Endodermal cell (in vitro differentiated cells): ENCODE data around the gene ATXN7. TPM values are rescaled to one million over a fixed set of nuclear protein-coding genes. Genes with fewer than 3 reads are reported as not detected.
A peak's percentile ranks its signal among the peaks of the same experiment; 100 is the strongest.

Experiments used
- DNase-seq: peaks from one replicate; pipeline ENCODE4 v3.0.0-alpha.2; 2017
- H3K27ac ChIP-seq: 2 replicates; pipeline ENCODE4 v1.5.1; 2013; ENCODE audit warnings: mild to moderate bottlenecking, low read depth, low read length, moderate library complexity
- H3K27me3 ChIP-seq: 2 replicates; pipeline ENCODE4 v1.6.1; 2013; ENCODE audit warnings: mild to moderate bottlenecking, low read length, moderate library complexity; ENCODE audit not compliant: insufficient read depth, control insufficient read depth, poor library complexity, severe bottlenecking
- H3K36me3 ChIP-seq: 2 replicates; pipeline ENCODE4 v1.7.0; 2013; ENCODE audit warnings: mild to moderate bottlenecking, low read length, moderate library complexity; ENCODE audit not compliant: control insufficient read depth, insufficient read depth
- H3K4me1 ChIP-seq: one replicate; pipeline ENCODE4 v1.7.0; 2013; ENCODE audit warnings: low read length; ENCODE audit not compliant: control insufficient read depth, insufficient read depth
- H3K4me3 ChIP-seq: 2 replicates; pipeline ENCODE4 v1.5.1; 2013; ENCODE audit warnings: mild to moderate bottlenecking, low read length, moderate library complexity
- H3K9ac ChIP-seq: 2 replicates; pipeline ENCODE4 v1.6.1; 2013; ENCODE audit warnings: mild to moderate bottlenecking, low read length, moderate library complexity; ENCODE audit not compliant: poor library complexity, severe bottlenecking; ENCODE audit errors: extremely low read depth
- H3K9me3 ChIP-seq: 2 replicates; pipeline ENCODE4 v1.6.1; 2013; ENCODE audit warnings: mild to moderate bottlenecking, low read length, moderate library complexity; ENCODE audit not compliant: control insufficient read depth
- H3K27ac Mint-ChIP-seq: 2 replicates; pipeline ENCODE4 v1.8.0; 2020; ENCODE audit warnings: mixed read lengths
- H3K27me3 Mint-ChIP-seq: 2 replicates; pipeline ENCODE4 v1.8.0; 2021; ENCODE audit warnings: mild to moderate bottlenecking, mixed read lengths; ENCODE audit not compliant: insufficient read depth
- H3K36me3 Mint-ChIP-seq: 2 replicates; pipeline ENCODE4 v1.8.0; 2020; ENCODE audit warnings: low read depth, mixed read lengths
- H3K4me1 Mint-ChIP-seq: 2 replicates; pipeline ENCODE4 v1.8.0; 2020; ENCODE audit warnings: mixed read lengths
- H3K4me3 Mint-ChIP-seq: 2 replicates; pipeline ENCODE4 v1.8.0; 2020; ENCODE audit warnings: mild to moderate bottlenecking, moderate library complexity, mixed read lengths
- H3K9me3 Mint-ChIP-seq: 2 replicates; pipeline ENCODE4 v1.8.0; 2020; ENCODE audit warnings: mild to moderate bottlenecking, mixed read lengths
- CTCF ChIP-seq: fragments of 200-600 bp; sonication (generic); conservative IDR thresholded peaks from 2 replicates; pipeline ENCODE4 v1.5.0; 2021; ENCODE audit warnings: antibody characterized with exemption, mild to moderate bottlenecking
- WGBS, 2 experiments: methylation state at CpG; one replicate each; pipeline versions ENCODE4 v1.1.5 to v1.1.7; 2013; ENCODE audit warnings: missing lambda C conversion rate in 2 of 2, mixed read lengths in 1 of 2; ENCODE audit not compliant: insufficient coverage in 1 of 2, insufficient read length in 1 of 2; 5-methylcytosine and 5-hydroxymethylcytosine counted together
- total RNA-seq, 2 donors: library from RNA; stranded (reverse); fragmentation: NEBNext Ultra II Directional in 1 of 2; extraction: Animal tissue kit (Norgen Biotek cat#: 25700) in 1 of 2; gene quantifications; 2 replicates in 1 of 2; 3 replicates in 1 of 2; pipeline ENCODE4 v1.2.1, GENCODE V29; 2021

Gene ATXN7
- total RNA-seq, 2 donors from 2014 or later: 28.1 to 28.8 TPM

DNA sequence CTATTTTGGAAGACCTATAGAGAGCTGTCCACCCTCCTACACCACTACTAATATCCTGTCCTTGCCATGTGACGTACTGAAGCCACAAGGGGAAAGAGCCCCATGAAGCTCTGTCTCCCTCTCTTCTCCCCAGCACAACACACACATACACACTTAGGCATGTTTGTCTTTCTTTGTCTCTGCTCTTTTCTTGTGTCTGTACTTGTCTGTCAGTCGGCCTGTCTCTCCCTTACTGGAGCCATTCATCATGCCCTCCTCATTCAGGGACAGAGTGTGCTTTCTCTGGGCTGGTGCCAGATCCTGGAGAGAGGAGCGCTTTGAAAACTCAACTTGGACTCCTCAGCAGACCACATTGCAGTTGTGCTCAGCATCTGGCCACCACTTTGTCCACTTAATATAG is 112.1 kb downstream of the ATXN7 start:
- H3K27me3 ChIP-seq: no peaks in the 10 kb centered on the region
- peaks cover 38% of the 10 kb centered on the region for H3K4me1 Mint-ChIP-seq
- DNase-seq: no peak

GRCh38 chr3:63976161-63976871 is 112.6 kb downstream of the ATXN7 start:
- Histone ChIP-seq H3K27ac (peak overlapping the region; percentile 13), H3K27me3 (no peaks in the 10 kb centered on the region), H3K36me3 (peaks cover 44% of the 10 kb centered on the region), H3K4me1 (peaks cover 21% of the 10 kb centered on the region), H3K9ac (no peak overlapping the region), H3K9me3 (no peaks in the 10 kb centered on the region), H3K4me3 (no peak overlapping the region)
- peaks cover 25% of the 10 kb centered on the region for H3K36me3 Mint-ChIP-seq
- H3K4me1 Mint-ChIP-seq: peaks cover 32% of the 10 kb centered on the region
- DNase-seq: no peak
- no peaks in the 10 kb centered on the region for H3K27me3 Mint-ChIP-seq
- H3K27ac Mint-ChIP-seq: no peak overlapping the region
- no peaks in the 10 kb centered on the region for H3K9me3 Mint-ChIP-seq
- 93 to 100% methylated on average over 1 to 4 of the region's 4 CpGs for WGBS, 2 experiments
- no peak for TF ChIP-seq CTCF
- no peak overlapping the region for H3K4me3 Mint-ChIP-seq

More for the DNA sequence above, 112.1 kb downstream of the ATXN7 start:
- Histone ChIP-seq H3K4me1 (peaks cover 27% of the 10 kb centered on the region), H3K27ac (peak overlapping the region; percentile 13), H3K36me3 (peaks cover 38% of the 10 kb centered on the region), H3K4me3 (no peak overlapping the region), H3K9me3 (no peaks in the 10 kb centered on the region), H3K9ac (no peak overlapping the region)
- Mint-ChIP-seq H3K36me3 (peaks cover 20% of the 10 kb centered on the region), H3K27ac (no peak overlapping the region), H3K27me3 (no peaks in the 10 kb centered on the region), H3K4me3 (no peak overlapping the region), H3K9me3 (no peaks in the 10 kb centered on the region)
- WGBS, 2 experiments: 83 to 89% methylated on average over 3 of the region's 3 CpGs
- TF ChIP-seq CTCF: no peak

- no peak overlapping the region for H3K4me3 ChIP-seq
- no peak for TF ChIP-seq CTCF
- no peak overlapping the region for H3K4me3 Mint-ChIP-seq
- no peaks in the 10 kb centered on the region for H3K27me3 ChIP-seq
- no peaks in the 10 kb centered on the region for H3K27me3 Mint-ChIP-seq
- H3K9me3 ChIP-seq: no peaks in the 10 kb centered on the region
- peaks cover 28% of the 10 kb centered on the region for H3K36me3 Mint-ChIP-seq
- WGBS, 2 experiments: 93 to 95% methylated on average over 2 of the region's 2 CpGs
- peaks cover 49% of the 10 kb centered on the region for H3K36me3 ChIP-seq
- H3K4me1 Mint-ChIP-seq: peaks cover 29% of the 10 kb centered on the region
- no peak for DNase-seq
- no peak overlapping the region for H3K27ac ChIP-seq
- no peaks in the 10 kb centered on the region for H3K9me3 Mint-ChIP-seq
- H3K9ac ChIP-seq: no peak overlapping the region
- H3K4me1 ChIP-seq: peaks cover 19% of the 10 kb centered on the region
- no peak overlapping the region for H3K27ac Mint-ChIP-seq
These were observed 113.2 kb downstream of the ATXN7 start for GRCh38 chr3:63976872-63977200.
